ENCODE data around the gene TCN2. TPM values are rescaled to one million over a fixed set of nuclear protein-coding genes. Genes with fewer than 3 reads are reported as not detected.

The TCN2 gene
- total RNA-seq, 1 donor from 2014 or later: 43.4 TPM

DNA sequence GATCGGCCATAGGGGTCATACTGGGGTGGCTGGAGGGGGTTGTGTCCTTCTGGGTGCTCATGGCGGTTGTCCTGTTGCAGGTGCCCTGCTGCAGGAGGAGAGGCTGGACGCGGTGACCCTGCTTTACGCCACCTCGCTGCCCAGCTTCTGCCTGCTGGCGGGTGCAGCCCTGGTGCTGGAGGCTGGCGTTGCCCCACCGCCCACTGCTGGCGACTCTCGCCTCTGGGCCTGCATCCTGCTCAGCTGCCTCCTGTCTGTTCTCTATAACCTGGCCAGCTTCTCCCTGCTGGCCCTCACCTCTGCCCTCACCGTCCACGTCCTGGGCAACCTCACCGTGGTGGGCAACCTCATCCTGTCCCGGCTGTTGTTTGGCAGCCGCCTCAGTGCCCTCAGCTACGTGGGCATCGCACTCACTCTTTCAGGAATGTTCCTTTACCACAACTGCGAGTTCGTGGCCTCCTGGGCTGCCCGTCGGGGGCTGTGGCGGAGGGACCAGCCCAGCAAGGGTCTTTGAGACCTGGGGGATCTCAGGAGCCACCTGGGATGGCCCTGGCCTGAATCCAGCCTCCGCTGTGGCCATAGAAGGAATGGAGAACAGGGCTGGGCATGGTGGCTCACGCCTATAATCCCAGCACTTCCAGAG is 39.7 kb downstream of the TCN2 start:
- no peaks in the 10 kb centered on the region for H3K9me3 ChIP-seq
- TF ChIP-seq, protein P1, sequence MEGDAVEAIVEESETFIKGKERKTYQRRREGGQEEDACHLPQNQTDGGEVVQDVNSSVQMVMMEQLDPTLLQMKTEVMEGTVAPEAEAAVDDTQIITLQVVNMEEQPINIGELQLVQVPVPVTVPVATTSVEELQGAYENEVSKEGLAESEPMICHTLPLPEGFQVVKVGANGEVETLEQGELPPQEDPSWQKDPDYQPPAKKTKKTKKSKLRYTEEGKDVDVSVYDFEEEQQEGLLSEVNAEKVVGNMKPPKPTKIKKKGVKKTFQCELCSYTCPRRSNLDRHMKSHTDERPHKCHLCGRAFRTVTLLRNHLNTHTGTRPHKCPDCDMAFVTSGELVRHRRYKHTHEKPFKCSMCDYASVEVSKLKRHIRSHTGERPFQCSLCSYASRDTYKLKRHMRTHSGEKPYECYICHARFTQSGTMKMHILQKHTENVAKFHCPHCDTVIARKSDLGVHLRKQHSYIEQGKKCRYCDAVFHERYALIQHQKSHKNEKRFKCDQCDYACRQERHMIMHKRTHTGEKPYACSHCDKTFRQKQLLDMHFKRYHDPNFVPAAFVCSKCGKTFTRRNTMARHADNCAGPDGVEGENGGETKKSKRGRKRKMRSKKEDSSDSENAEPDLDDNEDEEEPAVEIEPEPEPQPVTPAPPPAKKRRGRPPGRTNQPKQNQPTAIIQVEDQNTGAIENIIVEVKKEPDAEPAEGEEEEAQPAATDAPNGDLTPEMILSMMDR (IDR thresholded peaks at IDR 0.05): no peak
- no peaks in the 10 kb centered on the region for H3K4me1 ChIP-seq
- ATAC-seq (no peak), DNase-seq (no peak)
- H3K27ac ChIP-seq: no peak overlapping the region
- intact Hi-C loops (cut with DNase I): no loop called here
- no peaks in the 10 kb centered on the region for H3K27me3 ChIP-seq
- H3K4me3 ChIP-seq: no peak overlapping the region
- no peaks in the 10 kb centered on the region for H3K36me3 ChIP-seq

DNA sequence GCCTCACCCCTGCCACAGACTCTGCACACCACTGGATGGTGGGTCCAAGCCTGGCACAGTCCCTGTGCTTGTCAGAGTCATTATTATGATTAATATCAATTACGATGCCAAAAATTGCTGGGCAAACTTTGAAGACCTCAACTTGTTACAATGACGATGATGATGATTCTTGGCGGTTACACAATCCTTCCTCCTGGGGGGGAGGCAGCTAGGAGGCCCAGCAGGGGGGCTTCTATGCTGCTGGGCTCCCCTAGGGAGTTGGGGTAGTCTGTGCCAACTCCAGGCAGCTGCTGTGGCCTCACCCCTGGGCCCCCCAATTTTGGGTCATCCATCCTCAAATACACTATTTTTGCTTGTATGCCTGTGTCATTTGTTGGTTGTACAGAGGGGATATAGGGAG is 40.6 kb downstream of the TCN2 start:
- no peak overlapping the region for H3K27ac ChIP-seq
- no peak for ATAC-seq
- no peaks in the 10 kb centered on the region for H3K9me3 ChIP-seq
- TF ChIP-seq, protein P1 (IDR thresholded peaks at IDR 0.05): no peak
- intact Hi-C loops (cut with DNase I): no loop called here
- H3K4me3 ChIP-seq: no peak overlapping the region
- no peak for DNase-seq
- no peaks in the 10 kb centered on the region for H3K36me3 ChIP-seq
- H3K27me3 ChIP-seq: no peaks in the 10 kb centered on the region
- H3K4me1 ChIP-seq: no peaks in the 10 kb centered on the region

DNA sequence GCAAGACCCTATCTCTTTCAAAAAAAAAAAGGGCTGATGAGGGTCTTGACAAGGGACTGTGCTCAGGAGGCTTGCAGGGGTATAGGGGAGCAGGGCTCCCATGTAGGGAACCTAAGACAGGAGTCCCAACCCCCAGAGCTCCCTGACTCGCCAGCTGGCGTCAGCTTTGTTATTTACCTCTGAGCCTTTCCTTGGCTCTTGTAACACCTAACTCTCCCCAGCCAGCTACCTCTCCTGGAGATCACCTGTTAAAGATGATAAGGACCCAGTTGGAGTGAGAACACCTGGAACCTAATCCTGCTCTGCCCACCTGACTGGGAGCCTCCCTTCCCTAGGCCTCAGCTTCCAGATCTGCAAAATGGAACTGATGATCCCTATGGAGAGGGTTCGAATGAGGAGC is 41.9 kb downstream of the TCN2 start:
- DNase-seq: no peak
- intact Hi-C loops (cut with DNase I): no loop called here
- Histone ChIP-seq H3K27ac (no peak overlapping the region), H3K36me3 (no peaks in the 10 kb centered on the region), H3K4me3 (no peak overlapping the region), H3K4me1 (no peaks in the 10 kb centered on the region), H3K27me3 (no peaks in the 10 kb centered on the region), H3K9me3 (no peaks in the 10 kb centered on the region)
- TF ChIP-seq, protein P1 (IDR thresholded peaks at IDR 0.05): no peak
- ATAC-seq: no peak

DNA sequence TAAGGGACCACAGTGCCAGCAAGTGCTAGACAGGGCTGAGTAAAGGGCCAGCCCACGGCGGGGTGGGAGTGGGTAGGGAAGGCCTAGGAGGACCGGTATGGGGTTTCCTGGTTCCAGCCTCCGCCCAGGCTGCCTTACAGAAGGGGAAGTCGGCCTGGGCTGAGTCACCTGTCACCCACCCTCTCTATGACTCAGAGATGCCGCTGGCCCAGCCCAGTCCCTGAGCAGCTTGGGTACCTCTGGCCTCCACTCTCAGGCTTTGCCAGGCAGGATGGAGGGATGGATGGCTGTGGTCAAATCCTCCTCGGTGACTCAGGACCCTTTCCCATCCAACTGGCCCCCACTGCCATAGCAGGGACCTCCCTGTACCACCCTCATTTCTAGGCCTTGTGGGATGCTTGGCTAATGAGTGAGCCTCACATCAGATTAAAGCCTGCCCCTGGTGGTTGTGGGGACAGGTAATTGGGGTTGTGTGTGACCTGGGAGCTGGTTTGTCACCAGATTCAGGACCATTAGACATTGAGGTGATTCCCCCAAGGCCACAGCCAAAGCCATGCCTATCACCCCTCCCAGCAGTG is 42.5 kb downstream of the TCN2 start:
- Histone ChIP-seq H3K27me3 (no peaks in the 10 kb centered on the region), H3K4me3 (no peak overlapping the region), H3K4me1 (no peaks in the 10 kb centered on the region), H3K36me3 (no peaks in the 10 kb centered on the region), H3K27ac (no peak overlapping the region), H3K9me3 (no peaks in the 10 kb centered on the region)
- TF ChIP-seq, protein P1 (IDR thresholded peaks at IDR 0.05): no peak
- ATAC-seq (peak; percentile 79), DNase-seq (no peak)
- intact Hi-C loops (cut with DNase I): no loop called here

DNA sequence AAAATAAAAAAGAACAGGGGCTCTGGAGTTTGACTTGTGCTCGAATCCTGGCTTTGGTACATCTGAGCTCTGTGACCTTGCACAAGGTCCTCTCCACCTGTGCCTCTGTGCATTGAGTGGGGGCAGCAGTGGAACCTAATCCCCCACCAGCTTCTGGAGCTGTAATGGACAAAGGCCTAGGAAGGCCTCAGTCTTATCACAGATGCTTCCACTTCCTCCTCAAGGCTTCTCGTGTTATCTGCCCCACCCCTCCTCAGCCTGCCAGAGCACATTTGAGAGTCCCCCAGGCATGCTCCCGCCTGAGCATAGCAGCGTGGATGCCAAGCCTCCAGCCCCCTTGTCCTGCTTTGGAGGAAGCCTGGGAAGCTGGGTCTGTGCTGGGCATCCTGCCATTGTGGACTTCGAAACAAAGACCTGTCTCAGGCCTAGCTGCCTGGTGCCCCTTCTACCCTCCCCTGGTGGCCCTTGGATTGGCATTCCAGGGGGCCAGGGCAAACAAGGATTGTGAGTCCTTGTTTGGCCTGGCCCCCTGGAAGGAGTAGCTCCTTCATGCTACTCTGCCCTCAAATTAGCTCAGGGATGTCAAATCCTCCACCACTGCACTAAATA is 43.6 kb downstream of the TCN2 start:
- Histone ChIP-seq H3K27me3 (no peaks in the 10 kb centered on the region), H3K4me1 (no peaks in the 10 kb centered on the region), H3K27ac (no peak overlapping the region), H3K4me3 (no peak overlapping the region), H3K9me3 (no peaks in the 10 kb centered on the region), H3K36me3 (no peaks in the 10 kb centered on the region)
- TF ChIP-seq, protein P1 (IDR thresholded peaks at IDR 0.05): no peak
- DNase-seq: no peak
- ATAC-seq: peak; percentile 29
- intact Hi-C loops (cut with DNase I): no loop called here

All from upper lobe of right lung (tissue), 1 donor.